PC-3 (cell line): Measurements from ENCODE around the gene CPSF3. TPM values are rescaled to one million over a fixed set of nuclear protein-coding genes. Genes with fewer than 3 reads are reported as not detected.

Experiments used
- ATAC-seq: fragments of 200-7000 bp; cut with Tn5 transposase; 2 replicates; pipeline ENCODE4 v1.9.1; 2020; ENCODE audit warnings: mild to moderate bottlenecking, moderate library complexity
- BruUV-seq: library from RNA; stranded (reverse); fragments of 400-500 nt; replicated peaks from 2 replicates; lab custom pipeline; 2021; lab: Mats Ljungman, UMichigan
- CTCF ChIA-PET: fragments of 300-600 bp; sonication (Branson Sonifier 250); formaldehyde crosslinking; loops from one replicate; lab custom pipeline; 2022; ENCODE audit warnings: antibody characterized with exemption; lab: Charles Lee
- POLR2A ChIA-PET: fragments of 300-600 bp; sonication (Branson Sonifier 250); formaldehyde crosslinking; loops from one replicate; lab custom pipeline; 2022; ENCODE audit warnings: antibody characterized with exemption; ENCODE audit not compliant: unreplicated experiment; lab: Charles Lee
- DNase-seq: peaks from one replicate; pipeline ENCODE4 v3.0.0-alpha.2; 2015
- H2AFZ ChIP-seq: fragments of 300-600 bp; sonication (generic); 2 replicates; pipeline ENCODE4 v1.6.0; 2016; ENCODE audit warnings: antibody characterized with exemption, low read length
- H3F3A ChIP-seq: fragments of 300-600 bp; sonication (generic); one replicate; pipeline ENCODE4 v1.6.0; 2017; ENCODE audit warnings: antibody characterized with exemption, low read length, control low read depth, mild to moderate bottlenecking; ENCODE audit not compliant: unreplicated experiment
- H3K27ac ChIP-seq: fragments of 300-600 bp; sonication (generic); 2 replicates; pipeline ENCODE4 v1.5.1; 2016; ENCODE audit warnings: mild to moderate bottlenecking, low read length
- H3K27me3 ChIP-seq: fragments of 300-600 bp; sonication (generic); 2 replicates; pipeline ENCODE4 v1.6.1; 2016; ENCODE audit warnings: low read length, mixed read lengths
- H3K36me3 ChIP-seq: fragments of 300-600 bp; sonication (generic); 2 replicates; pipeline ENCODE4 v1.6.1; 2016; ENCODE audit warnings: low read depth, mixed run types, low read length, mixed read lengths
- H3K4me1 ChIP-seq: fragments of 300-600 bp; sonication (generic); 2 replicates; pipeline ENCODE4 v1.5.1; 2016; ENCODE audit warnings: low read length; ENCODE audit not compliant: insufficient read depth
- H3K4me2 ChIP-seq: fragments of 300-600 bp; sonication (generic); 2 replicates; pipeline ENCODE4 v1.6.0; 2016; ENCODE audit warnings: low read length
- H3K4me3 ChIP-seq: fragments of 300-600 bp; sonication (generic); 2 replicates; pipeline ENCODE4 v1.5.1; 2016; ENCODE audit warnings: mild to moderate bottlenecking, low read length, mixed read lengths
- H3K79me2 ChIP-seq: fragments of 300-600 bp; sonication (generic); 2 replicates; pipeline ENCODE4 v1.6.1; 2017; ENCODE audit warnings: low read length, mixed read lengths
- H3K9ac ChIP-seq: fragments of 300-600 bp; sonication (generic); 2 replicates; pipeline ENCODE4 v1.6.0; 2016; ENCODE audit warnings: mild to moderate bottlenecking, low read length
- H3K9me2 ChIP-seq: fragments of 300-600 bp; sonication (generic); replicated peaks from 2 replicates; pipeline ENCODE4 v1.6.1; 2016; ENCODE audit warnings: mixed run types, low read length, mixed read lengths
- H3K9me3 ChIP-seq: fragments of 300-600 bp; sonication (generic); 2 replicates; pipeline ENCODE4 v1.6.1; 2016; ENCODE audit warnings: low read length, mixed read lengths
- H4K20me1 ChIP-seq: fragments of 300-600 bp; sonication (generic); 2 replicates; pipeline ENCODE4 v1.6.1; 2016; ENCODE audit warnings: low read length, mixed read lengths
- CTCF ChIP-seq: fragments of 300-600 bp; sonication (generic); conservative IDR thresholded peaks from 2 replicates; pipeline ENCODE4 v1.5.1; 2017; ENCODE audit warnings: antibody characterized with exemption, low read depth, mild to moderate bottlenecking, low read length
- EZH2 ChIP-seq: fragments of 300-600 bp; sonication (generic); IDR thresholded peaks from one replicate; pipeline ENCODE4 v1.6.1; 2017; ENCODE audit warnings: antibody characterized with exemption, mild to moderate bottlenecking, low read length; ENCODE audit not compliant: unreplicated experiment
- EZH2phosphoT487 ChIP-seq: fragments of 300-600 bp; sonication (generic); IDR thresholded peaks from 2 replicates; pipeline ENCODE4 v1.6.1; 2018; ENCODE audit warnings: mild to moderate bottlenecking, antibody characterized with exemption, low read length, borderline replicate concordance
- intact Hi-C: fragments of 100-400 bp; cut with micrococcal nuclease; formaldehyde crosslinking; loops from 2 replicates; pipeline ENCODE4 v1.9.0; 2023
- total RNA-seq: library from RNA; depleted of rRNA; stranded (reverse); fragments of >200 nt; gene quantifications from 2 replicates; pipeline ENCODE4 v1.2.3, GENCODE V29; 2014

Gene CPSF3
- total RNA-seq, 1 experiment from 2014 or later = 60.1 TPM

DNA sequence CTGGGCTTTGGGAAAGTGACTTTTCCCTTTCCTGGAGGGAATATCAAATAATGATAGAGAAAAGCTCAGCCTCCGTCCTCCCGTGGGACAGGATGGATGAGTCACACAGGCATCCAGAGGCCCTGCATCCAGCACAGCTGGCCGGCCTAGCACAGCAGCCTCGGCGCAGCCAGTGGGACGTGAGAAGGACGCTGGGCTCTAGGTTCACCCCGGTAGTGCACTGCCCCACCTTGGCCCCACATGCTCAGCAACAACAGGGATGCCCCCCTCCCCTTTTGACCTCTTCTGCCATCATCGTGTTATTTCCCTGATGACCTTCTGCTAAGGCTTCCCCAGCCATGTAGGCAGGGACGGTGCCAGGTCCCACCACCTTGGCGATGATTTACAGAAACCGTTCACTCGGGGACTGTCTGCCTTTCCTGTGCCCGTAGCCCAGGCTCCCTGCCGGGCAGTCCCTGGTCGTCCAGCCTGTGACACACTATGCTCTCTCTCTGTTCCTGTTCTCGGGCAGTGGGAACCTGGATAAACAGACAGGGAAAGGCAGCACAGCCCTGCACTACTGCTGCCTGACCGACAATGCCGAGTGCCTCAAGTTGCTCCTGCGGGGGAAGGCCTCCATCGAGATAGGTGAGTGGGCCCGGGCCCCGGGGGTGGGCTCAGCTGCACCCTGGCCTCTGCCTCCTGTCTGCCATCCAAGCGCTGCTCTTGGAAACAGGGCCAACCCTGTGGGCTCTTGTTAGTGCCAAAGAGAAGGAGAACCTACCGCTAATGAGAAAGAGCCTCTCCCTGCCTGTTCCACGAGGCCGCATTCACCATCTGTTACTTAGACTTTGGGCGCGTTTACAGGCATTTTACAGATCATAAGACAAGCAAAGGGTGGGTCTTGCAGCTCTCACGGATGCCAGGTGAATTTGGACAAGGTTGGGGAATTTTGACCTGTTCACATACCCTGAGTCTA lies 44.7 kb upstream of the CPSF3 start:
- ChIA-PET CTCF (no interaction called here), POLR2A (interaction anchor here (0.6 kb wide), 1 partner anchor 44 kb away, joined by 7 read pairs; the partner anchor contains the start of gene ITGB1BP1)
- Histone ChIP-seq H3K9me2 (no peaks in the 10 kb centered on the region), H3K4me1 (peaks cover 58% of the 10 kb centered on the region), H3F3A (peaks cover 11% of the 10 kb centered on the region), H3K79me2 (no peaks in the 10 kb centered on the region), H4K20me1 (no peaks in the 10 kb centered on the region), H3K9me3 (no peaks in the 10 kb centered on the region), H3K27ac (peak overlapping the region; percentile 89), H3K4me3 (no peak overlapping the region), H3K36me3 (peaks cover 41% of the 10 kb centered on the region), H3K9ac (peak overlapping the region; percentile 63), H2AFZ (no peak overlapping the region), H3K27me3 (no peaks in the 10 kb centered on the region), H3K4me2 (peak overlapping the region; percentile 55)
- intact Hi-C loops = no loop called here
- no TSS peak for BruUV-seq
- DNase-seq (peak; percentile 72), ATAC-seq (peak; percentile 68)
- TF ChIP-seq CTCF = no peak
- TF ChIP-seq EZH2 = no peak
- no peak for TF ChIP-seq EZH2phosphoT487

GRCh38 chr2:9379391-9379755 lies 44.1 kb upstream of the CPSF3 start:
- Histone ChIP-seq H3K79me2 (no peaks in the 10 kb centered on the region), H4K20me1 (no peaks in the 10 kb centered on the region), H3K9me2 (no peaks in the 10 kb centered on the region), H3K4me3 (no peak overlapping the region), H3K9me3 (no peaks in the 10 kb centered on the region), H3K36me3 (peaks cover 35% of the 10 kb centered on the region), H3K9ac (no peak overlapping the region), H3K4me1 (peaks cover 58% of the 10 kb centered on the region), H3F3A (peaks cover 11% of the 10 kb centered on the region), H2AFZ (no peak overlapping the region), H3K27ac (0 out of 2 replicates have a peak overlapping the region, but pooled peaks have one; percentile 89), H3K4me2 (no peak overlapping the region), H3K27me3 (no peaks in the 10 kb centered on the region)
- TF ChIP-seq EZH2phosphoT487 (no peak), EZH2 (no peak), CTCF (no peak)
- ChIA-PET CTCF (no interaction called here), POLR2A (no interaction called here)
- no TSS peak for BruUV-seq
- intact Hi-C loops = no loop called here
- no peak for DNase-seq
- ATAC-seq = no peak
